Fibroblast of lung (primary cell): ENCODE measurements around the gene DGKZ. TPM values are rescaled to one million over a fixed set of nuclear protein-coding genes. Genes with fewer than 3 reads are reported as not detected.

Experiments used
- DNase-seq, 2 donors: peaks; one replicate each; pipeline versions ENCODE4 v3.0.0 to v3.0.0-alpha.2; 2010; ENCODE audit warnings: low read depth in 2 of 2
- H2AFZ ChIP-seq: 2 replicates; pipeline ENCODE4 v1.5.1; 2012; ENCODE audit warnings: low read length, control low read depth, inconsistent platforms
- H3K27ac ChIP-seq: 2 replicates; pipeline ENCODE4 v1.5.1; 2011; ENCODE audit warnings: low read length, control low read depth; ENCODE audit not compliant: insufficient read depth
- H3K27me3 ChIP-seq: 2 replicates; pipeline ENCODE4 v1.5.1; 2011; ENCODE audit warnings: mild to moderate bottlenecking, low read length; ENCODE audit not compliant: control insufficient read depth, insufficient read depth
- H3K36me3 ChIP-seq: 2 replicates; pipeline ENCODE4 v1.5.1; 2011; ENCODE audit warnings: low read length; ENCODE audit not compliant: control insufficient read depth, insufficient read depth
- H3K4me1 ChIP-seq: 2 replicates; pipeline ENCODE4 v1.5.1; 2011; ENCODE audit warnings: low read length; ENCODE audit not compliant: control insufficient read depth, insufficient read depth; ENCODE audit errors: extremely low read depth
- H3K4me2 ChIP-seq: 2 replicates; pipeline ENCODE4 v1.5.1; 2011; ENCODE audit warnings: low read length, control low read depth; ENCODE audit not compliant: insufficient read depth; ENCODE audit errors: extremely low read depth
- H3K4me3 ChIP-seq, 4 experiments: fragments of 200-600 bp in 1 of 4; sonication (generic) in 1 of 4; replicated peaks in 1 of 4; 2 replicates each; pipeline ENCODE4 v1.5.1; 2011 to 2016; ENCODE audit warnings: low read length in 4 of 4, low read depth in 3 of 4, mild to moderate bottlenecking in 3 of 4, control low read depth in 2 of 4, inconsistent platforms in 1 of 4, mixed read lengths in 1 of 4; ENCODE audit not compliant: insufficient read depth in 1 of 4; ENCODE audit errors: control extremely low read depth in 1 of 4
- H3K79me2 ChIP-seq: 2 replicates; pipeline ENCODE4 v1.5.1; 2012; ENCODE audit warnings: mild to moderate bottlenecking, low read length, inconsistent platforms; ENCODE audit not compliant: control insufficient read depth, insufficient read depth
- H3K9ac ChIP-seq: 2 replicates; pipeline ENCODE4 v1.5.1; 2011; ENCODE audit warnings: mild to moderate bottlenecking, low read length, control low read depth; ENCODE audit not compliant: insufficient read depth
- H3K9me3 ChIP-seq: 2 replicates; pipeline ENCODE4 v1.5.1; 2012; ENCODE audit warnings: low read depth, low read length; ENCODE audit not compliant: control insufficient read depth, insufficient read depth
- H4K20me1 ChIP-seq: 2 replicates; pipeline ENCODE4 v1.5.1; 2011; ENCODE audit warnings: low read length; ENCODE audit not compliant: control insufficient read depth, insufficient read depth; ENCODE audit errors: extremely low read depth
- CTCF ChIP-seq, 2 donors: IDR thresholded peaks in 1 of 2; conservative IDR thresholded peaks in 1 of 2; 1 replicate in 1 of 2; 2 replicates in 1 of 2; pipeline ENCODE4 v1.5.1; 2011 to 2012; ENCODE audit warnings: low read length in 2 of 2, control low read depth in 1 of 2, inconsistent platforms in 1 of 2, low read depth in 1 of 2, mild to moderate bottlenecking in 1 of 2
- EZH2 ChIP-seq: IDR thresholded peaks from 2 replicates; pipeline ENCODE4 v1.5.1; 2012; ENCODE audit warnings: low read length, control low read depth, mild to moderate bottlenecking; ENCODE audit errors: missing control alignments
- polyA plus RNA-seq, 2 donors: library from polyadenylated mRNA; depleted of rRNA in 1 of 2; stranded (reverse) in 1 of 2; unstranded in 1 of 2; fragments of >200 nt; gene quantifications; 2 replicates each; pipeline ENCODE4 v1.2.1, GENCODE V29; 2011 to 2012; ENCODE audit warnings: missing spikeins in 1 of 2
- total RNA-seq: library from RNA; depleted of rRNA; stranded (reverse); fragments of >200 nt; gene quantifications from 2 replicates; pipeline ENCODE4 v1.2.1, GENCODE V29; 2014

DGKZ gene
- total and polyA plus RNA-seq, 2 donors (not counting 1 experiment from before 2014, with no cell fraction given): 16.4 to 35.5 TPM

- H3K27me3 ChIP-seq: no peaks in the 10 kb centered on the region
- no peak overlapping the region for H3K9ac ChIP-seq
- H3K79me2 ChIP-seq: no peaks in the 10 kb centered on the region
- H3K4me3 ChIP-seq: no peak overlapping the region
- no peaks in the 10 kb centered on the region for H3K4me1 ChIP-seq
- no peaks in the 10 kb centered on the region for H4K20me1 ChIP-seq
- no peak for DNase-seq
- no peak overlapping the region for H3K4me2 ChIP-seq
- H3K36me3 ChIP-seq: peaks cover under 1% of the 10 kb centered on the region
- H2AFZ ChIP-seq: no peak overlapping the region
- H3K27ac ChIP-seq: no peak overlapping the region
- TF ChIP-seq CTCF (conservative IDR thresholded peaks at IDR 0.05 in 1 of 2, IDR thresholded peaks at IDR 0.05 in 1 of 2; ENCODE audit: low read depth in 1 of 2, low read length in 2 of 2): no peak
- no peak for TF ChIP-seq EZH2
- H3K9me3 ChIP-seq: no peaks in the 10 kb centered on the region
Measured at GRCh38 chr11:46426233-46426991, 79.1 kb downstream of the DGKZ start.

GRCh38 chr11:46427364-46427763, 80.1 kb downstream of the DGKZ start:
- no peaks in the 10 kb centered on the region for H3K4me1 ChIP-seq
- no peaks in the 10 kb centered on the region for H3K36me3 ChIP-seq
- H2AFZ ChIP-seq: no peak overlapping the region
- H3K9ac ChIP-seq: no peak overlapping the region
- H3K27ac ChIP-seq: no peak overlapping the region
- no peaks in the 10 kb centered on the region for H4K20me1 ChIP-seq
- H3K27me3 ChIP-seq: no peaks in the 10 kb centered on the region
- TF ChIP-seq CTCF (conservative IDR thresholded peaks at IDR 0.05 in 1 of 2, IDR thresholded peaks at IDR 0.05 in 1 of 2; ENCODE audit: low read depth in 1 of 2, low read length in 2 of 2) (no peak), EZH2 (no peak)
- H3K9me3 ChIP-seq: no peaks in the 10 kb centered on the region
- no peak for DNase-seq
- H3K4me3 ChIP-seq: no peak overlapping the region
- no peaks in the 10 kb centered on the region for H3K79me2 ChIP-seq
- no peak overlapping the region for H3K4me2 ChIP-seq

- Histone ChIP-seq H3K4me3 (no peak overlapping the region), H3K4me1 (no peaks in the 10 kb centered on the region), H3K9me3 (no peaks in the 10 kb centered on the region), H3K27ac (no peak overlapping the region), H3K9ac (no peak overlapping the region), H3K36me3 (peaks cover 8% of the 10 kb centered on the region), H3K27me3 (no peaks in the 10 kb centered on the region), H4K20me1 (no peaks in the 10 kb centered on the region), H3K4me2 (no peak overlapping the region), H2AFZ (no peak overlapping the region), H3K79me2 (no peaks in the 10 kb centered on the region)
- DNase-seq: no peak
- TF ChIP-seq EZH2 (no peak), CTCF (conservative IDR thresholded peaks at IDR 0.05 in 1 of 2, IDR thresholded peaks at IDR 0.05 in 1 of 2; ENCODE audit: low read depth in 1 of 2, low read length in 2 of 2) (no peak)
Measured at GRCh38 chr11:46429717-46430116, 82.5 kb downstream of the DGKZ start.

Other genes with a start within 250 kb of the DGKZ start
- gene PHF21A, start 226.0 kb upstream of the DGKZ start, total RNA-seq: 13.6 and 21.0 TPM in 2 replicates
- gene PHF21A, start 226.0 kb upstream of the DGKZ start, polyA plus RNA-seq: 17.0 and 18.5 TPM in 2 replicates
- gene CREB3L1, start 69.8 kb upstream of the DGKZ start, total RNA-seq: 14.4 and 28.4 TPM in 2 replicates
- gene CREB3L1, start 69.8 kb upstream of the DGKZ start, polyA plus RNA-seq: 18.8 and 31.2 TPM in 2 replicates
- gene MDK, start 34.2 kb downstream of the DGKZ start, total RNA-seq: 44.6 and 93.2 TPM in 2 replicates
- gene MDK, start 34.2 kb downstream of the DGKZ start, polyA plus RNA-seq: 131 and 169 TPM in 2 replicates
- under 0.01 TPM in 1 of 2 replicates, not detected in the other for gene CHRM4, start 44.3 kb downstream of the DGKZ start, total RNA-seq
- gene CHRM4, start 44.3 kb downstream of the DGKZ start, polyA plus RNA-seq: 0.03 and 0.05 TPM in 2 replicates
- 16.4 and 23.3 TPM in 2 replicates for gene AMBRA1, start 246.6 kb downstream of the DGKZ start, total RNA-seq
- gene AMBRA1, start 246.6 kb downstream of the DGKZ start, polyA plus RNA-seq: 8.3 and 13.9 TPM in 2 replicates